Stimulated activated CD4-positive, alpha-beta T cell treated with anti-CD3 and anti-CD28 coated beads, Interleukin-1b, Interleukin-23, amount 100 ng/mL, for 1 hour (primary cell): ENCODE data around the gene SIGLEC8.
"Not testable (repeated sequence)": the region's sequence is repeated elsewhere in the genome, so short reads cannot be mapped to it uniquely, and the experiment has no call there.

Source experiments
- DNase-seq, 2 donors: peaks; one replicate each; pipeline ENCODE4 v3.0.0-alpha.2; 2020; ENCODE audit warnings: low read depth in 2 of 2

SIGLEC8 gene

GRCh38 chr19:51458051-51458645 lies at the start of gene SIGLEC8:
TSS of gene SIGLEC8 (minus strand) at chr19:51458454. CDS start at chr19:51458387, 67 bp downstream.
- no peak for DNase-seq

GRCh38 chr19:51507640-51508058 lies 49.4 kb upstream of the SIGLEC8 start:
- DNase-seq = no peak

- no peak for DNase-seq
These were observed 48.9 kb upstream of the SIGLEC8 start for GRCh38 chr19:51507192-51507591.

- no peak for DNase-seq
These were observed 47.6 kb upstream of the SIGLEC8 start for GRCh38 chr19:51505904-51506303.

GRCh38 chr19:51503896-51504295 lies 45.6 kb upstream of the SIGLEC8 start:
- no peak for DNase-seq

GRCh38 chr19:51503286-51503817 lies 45.1 kb upstream of the SIGLEC8 start:
- no peak for DNase-seq

- no peak for DNase-seq
These were observed 43.5 kb upstream of the SIGLEC8 start, which contains the start of gene SIGLEC12 for GRCh38 chr19:51501594-51502263. TSS of gene SIGLEC12 (minus strand) at chr19:51501800. CDS start at chr19:51501733, 67 bp downstream.

GRCh38 chr19:51500931-51501330 lies 42.7 kb upstream of the SIGLEC8 start:
- DNase-seq = not testable (repeated sequence)

GRCh38 chr19:51497666-51498065 lies 39.4 kb upstream of the SIGLEC8 start:
- DNase-seq = no peak

GRCh38 chr19:51493776-51494175 lies 35.5 kb upstream of the SIGLEC8 start:
- DNase-seq = no peak

GRCh38 chr19:51491586-51491985 lies 33.3 kb upstream of the SIGLEC8 start:
- DNase-seq = no peak

GRCh38 chr19:51490676-51491075 lies 32.4 kb upstream of the SIGLEC8 start:
- DNase-seq = no peak

- no peak for DNase-seq
These were observed 30.9 kb upstream of the SIGLEC8 start for GRCh38 chr19:51489113-51489512.

- DNase-seq = no peak
These were observed 30.2 kb upstream of the SIGLEC8 start for GRCh38 chr19:51488491-51488890.

GRCh38 chr19:51485960-51486660 lies 27.9 kb upstream of the SIGLEC8 start:
- no peak for DNase-seq

GRCh38 chr19:51480590-51480989 lies 22.3 kb upstream of the SIGLEC8 start:
- no peak for DNase-seq

- no peak for DNase-seq
These were observed 21.5 kb upstream of the SIGLEC8 start for GRCh38 chr19:51479531-51480331.

GRCh38 chr19:51478381-51479234 lies 20.4 kb upstream of the SIGLEC8 start, which contains the start of gene CEACAM18:
TSS of gene CEACAM18 (plus strand) at chr19:51478539.
- no peak for DNase-seq

GRCh38 chr19:51477344-51477743 lies 19.1 kb upstream of the SIGLEC8 start:
- no peak for DNase-seq

- DNase-seq = no peak
These were observed 17.9 kb upstream of the SIGLEC8 start for GRCh38 chr19:51476164-51476563.
